ENCODE data around the gene TSC22D3.
"Not testable (repeated sequence)": the region's sequence is repeated elsewhere in the genome, so short reads cannot be mapped to it uniquely, and the experiment has no call there.

GRCh38 chrX:107685586-107685985, 90.0 kb downstream of the TSC22D3 start:
- TF ChIP-seq POLR2AphosphoS5 (IDR thresholded peaks at IDR 0.05; ENCODE audit: borderline replicate concordance, low read depth, low read length); EZH2 (IDR thresholded peaks at IDR 0.05); FOXP2 (optimal IDR thresholded peaks at IDR 0.05; ENCODE audit: control extremely low read depth, extremely low read length, insufficient read depth): not testable (repeated sequence)

All from SK-N-MC (cell line).